GM21381 (cell line): ENCODE data around the gene FBXW7.

ENCODE experiments used
- ATAC-seq: cut with Tn5 transposase; IDR thresholded peaks from one replicate; pipeline ENCODE4 v1.9.1; 2021; ENCODE audit warnings: mild to moderate bottlenecking, moderate library complexity; ENCODE audit not compliant: unreplicated experiment

FBXW7 gene

DNA sequence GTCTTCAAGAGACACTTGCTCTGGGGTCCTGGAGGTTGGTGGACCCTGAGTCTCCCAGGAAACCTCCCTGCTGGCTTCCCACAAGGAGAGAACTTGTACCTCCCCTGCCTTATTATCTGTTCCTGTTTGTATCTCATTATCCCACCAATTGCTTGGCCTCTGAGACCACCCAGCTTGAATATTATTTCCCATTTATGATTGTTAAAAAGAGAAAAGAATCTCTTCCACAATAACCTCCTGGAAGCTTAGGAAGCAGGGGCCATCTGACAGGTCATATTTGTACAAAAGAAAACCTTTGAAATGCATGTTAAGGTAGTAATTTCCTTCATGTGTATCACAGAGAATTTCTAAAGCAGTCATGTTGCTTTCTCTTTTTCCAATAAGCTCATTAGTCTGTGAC, 239.5 kb downstream of the FBXW7 start:
- ATAC-seq, result no peak

- ATAC-seq, result no peak
Measured at GRCh38 chr4:152294765-152295164, 241.1 kb downstream of the FBXW7 start.

DNA sequence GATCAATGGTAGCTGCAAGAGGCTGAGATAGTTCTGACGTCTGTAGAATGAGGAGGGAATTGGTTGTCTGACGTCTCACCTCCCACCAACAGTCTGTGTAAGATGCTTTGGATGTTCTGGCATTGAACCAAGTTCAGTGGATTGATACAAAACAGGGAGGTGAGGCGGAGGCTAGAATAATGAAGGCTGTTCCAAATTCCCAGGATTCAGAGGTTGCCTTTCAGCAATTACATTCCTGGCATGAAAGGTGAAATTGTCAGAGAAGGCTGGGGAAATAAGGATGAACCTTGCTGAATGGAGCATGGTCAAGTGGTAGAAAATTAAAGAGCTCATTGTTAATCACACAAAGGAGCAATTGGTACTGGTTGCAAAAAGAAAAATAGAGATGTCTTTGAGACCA, 241.6 kb downstream of the FBXW7 start:
- ATAC-seq, result no peak

DNA sequence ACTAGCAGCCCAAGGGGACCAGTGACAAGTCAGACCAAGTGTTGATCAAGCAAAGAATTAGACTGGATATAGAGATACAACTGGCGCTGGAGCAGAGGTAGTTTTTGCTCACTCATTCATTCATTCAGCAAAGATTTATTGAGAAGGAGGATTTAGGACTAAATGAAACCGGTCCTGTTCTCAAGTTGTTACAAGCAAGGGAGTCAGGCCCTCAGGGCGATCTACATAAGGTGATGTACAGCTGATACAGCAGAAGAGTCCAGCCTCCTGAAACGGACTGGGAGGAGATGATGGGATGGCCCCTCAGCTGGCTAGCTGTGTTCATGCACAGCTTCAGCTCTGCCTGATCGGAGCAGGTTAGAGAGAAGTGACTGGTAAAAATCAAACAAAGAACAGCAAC, 242.4 kb downstream of the FBXW7 start:
- no peak for ATAC-seq

- no peak for ATAC-seq
Measured at GRCh38 chr4:152290366-152290921, 245.4 kb downstream of the FBXW7 start.

DNA sequence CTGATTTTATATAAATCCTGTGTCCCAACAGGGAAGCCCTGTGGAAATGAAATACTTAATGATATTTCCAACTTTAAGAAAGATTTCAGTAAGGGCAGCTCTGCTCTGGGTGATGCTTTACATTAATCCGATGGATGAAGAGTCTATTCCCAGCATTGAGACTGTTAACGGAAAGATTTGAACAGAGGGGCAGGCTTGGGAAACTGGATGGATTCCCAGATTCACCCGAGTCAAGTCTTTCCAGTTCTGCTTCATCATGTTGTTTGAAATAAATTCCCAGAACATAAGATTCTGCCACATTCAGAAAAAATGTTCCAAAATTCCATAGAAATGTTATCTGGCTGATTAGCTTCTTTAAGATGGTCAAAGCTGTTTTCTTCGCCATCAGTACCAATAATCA, 246.0 kb downstream of the FBXW7 start:
- ATAC-seq, result no peak

- no peak for ATAC-seq
Measured at GRCh38 chr4:152289541-152289940, 246.4 kb downstream of the FBXW7 start.

DNA sequence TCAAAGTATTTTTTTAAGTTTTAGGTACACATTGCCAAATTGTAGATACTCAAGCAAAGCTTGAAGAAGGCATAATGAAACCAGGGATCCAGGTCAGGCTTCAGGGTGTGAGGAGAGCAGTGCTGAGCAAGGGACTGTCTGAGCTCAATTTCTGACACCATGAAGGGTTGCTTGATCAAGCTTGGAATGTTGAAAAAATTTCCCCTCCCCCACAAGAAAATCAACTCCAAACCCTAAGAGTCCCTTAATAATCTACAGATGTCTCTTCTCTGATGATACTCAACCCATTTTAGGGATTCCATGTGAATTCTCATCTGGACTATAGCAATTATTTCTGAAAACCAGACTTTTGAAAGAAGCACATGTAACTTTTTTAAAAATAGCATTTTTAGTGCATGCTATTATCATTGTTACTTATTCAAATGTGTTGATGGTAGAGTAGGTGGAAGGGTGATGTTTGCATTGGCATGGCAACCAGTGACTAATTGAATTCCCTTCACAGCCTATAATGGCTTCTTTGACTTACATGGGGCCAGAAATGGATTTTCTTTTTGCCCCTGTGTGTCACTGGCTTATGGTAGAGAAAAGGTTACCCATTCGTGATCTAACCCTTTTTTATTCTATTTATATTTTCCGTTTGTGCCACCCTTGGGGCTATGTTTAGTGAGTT, 252.0 kb downstream of the FBXW7 start:
- no peak for ATAC-seq

GRCh38 chr4:152281822-152282221, 254.1 kb downstream of the FBXW7 start:
- no peak for ATAC-seq

DNA sequence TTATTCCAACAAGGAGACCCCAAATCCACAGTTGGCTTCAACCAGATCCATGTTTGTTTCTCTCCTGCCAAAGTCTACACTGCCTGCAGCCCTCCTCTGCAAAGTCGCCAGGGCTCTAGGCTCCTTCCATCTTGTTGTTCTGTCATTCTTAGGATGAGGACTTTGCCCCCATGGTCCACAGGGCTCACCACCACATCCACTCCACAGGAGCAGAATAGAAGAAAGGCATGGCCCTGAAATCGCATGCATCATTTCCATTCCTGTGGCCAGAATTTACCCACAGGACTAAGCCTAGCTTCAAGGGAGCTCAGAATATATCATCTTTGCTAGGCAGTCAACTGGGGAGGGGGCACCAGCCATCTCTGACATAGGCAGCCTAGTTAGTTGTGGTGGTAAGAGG, 254.7 kb downstream of the FBXW7 start:
- ATAC-seq, result no peak

DNA sequence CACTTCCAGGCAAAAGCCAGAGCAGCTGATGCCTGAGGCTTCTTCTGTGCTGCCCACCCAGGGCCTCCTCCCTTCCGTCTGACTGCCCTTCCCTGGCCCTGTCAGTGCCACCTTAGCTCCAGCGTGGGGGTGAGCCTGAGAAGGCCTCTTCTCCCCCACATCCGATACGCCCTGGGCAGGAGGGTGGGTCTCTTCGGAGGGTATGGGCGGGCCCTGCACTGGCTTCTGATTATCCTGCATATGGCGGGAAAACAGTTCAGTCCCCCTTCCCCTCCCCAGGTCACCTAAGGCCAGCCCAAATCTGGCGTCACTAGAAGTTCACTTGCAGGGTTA, 256.7 kb downstream of the FBXW7 start:
- ATAC-seq, result no peak

DNA sequence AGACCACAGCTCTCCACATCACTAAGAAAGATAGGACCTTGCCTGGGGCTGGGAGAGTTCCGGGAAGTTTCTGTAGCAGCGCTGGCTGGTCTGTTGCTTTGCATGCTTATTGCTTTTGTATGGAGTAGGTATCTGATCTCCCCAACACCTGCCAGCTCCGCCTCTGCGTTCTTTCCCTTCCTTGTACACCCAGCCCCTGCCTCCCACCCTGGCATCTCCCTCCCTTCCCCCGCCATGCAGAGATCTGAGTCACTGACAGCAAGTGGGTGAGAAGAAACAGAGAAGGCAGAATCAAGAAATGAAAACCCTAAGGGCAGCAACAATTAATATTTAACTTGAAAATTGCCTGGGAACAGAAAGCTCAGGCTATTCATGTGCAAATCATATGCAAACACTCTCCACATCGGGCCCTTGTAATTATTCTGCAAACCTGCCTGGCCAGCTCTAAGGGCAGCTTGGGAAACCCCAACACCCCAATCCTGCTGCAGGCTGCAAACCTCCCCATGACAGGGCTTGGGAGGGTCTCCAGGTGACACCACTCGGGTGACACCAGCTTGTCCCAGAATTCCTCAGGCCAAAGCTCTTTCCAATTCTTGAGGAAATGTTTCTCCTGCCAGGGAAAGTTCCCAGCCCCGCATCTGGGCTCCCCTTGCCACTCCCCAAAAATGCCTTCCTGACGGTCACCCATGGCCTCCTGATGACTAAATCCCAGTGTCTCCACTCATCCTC, 257.2 kb downstream of the FBXW7 start:
- peak; percentile 78 for ATAC-seq

- peak; percentile 28 for ATAC-seq
Measured at GRCh38 chr4:152278172-152278504, 257.8 kb downstream of the FBXW7 start.

GRCh38 chr4:152277333-152277732, 258.6 kb downstream of the FBXW7 start:
- ATAC-seq, result no peak

DNA sequence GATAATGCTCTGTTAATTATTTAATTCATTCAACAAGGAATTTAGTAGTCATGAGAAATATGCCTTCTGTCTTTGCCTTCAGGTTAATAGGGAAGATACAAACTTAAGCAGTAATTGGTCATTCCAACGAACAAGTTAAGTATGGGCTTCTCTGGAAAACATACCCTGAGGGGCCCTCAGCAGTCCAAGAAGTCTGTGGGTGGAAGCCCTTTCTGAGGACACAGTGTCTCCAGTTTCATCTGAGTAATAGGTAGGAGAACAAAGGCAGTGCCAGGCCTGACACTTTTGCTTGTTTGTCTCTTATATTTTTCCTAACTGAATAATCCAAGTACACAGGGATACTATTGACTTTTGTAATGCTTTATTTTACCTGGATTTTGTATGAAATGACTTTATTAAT, 262.5 kb downstream of the FBXW7 start:
- no peak for ATAC-seq
